Measurements from ENCODE around the gene CDH4. TPM values are rescaled to one million over a fixed set of nuclear protein-coding genes. Genes with fewer than 3 reads are reported as not detected.
"Not testable (repeated sequence)": the region's sequence is repeated elsewhere in the genome, so short reads cannot be mapped to it uniquely, and the experiment has no call there.

The CDH4 gene
- total RNA-seq, 1 experiment from 2014 or later, result not detected

DNA sequence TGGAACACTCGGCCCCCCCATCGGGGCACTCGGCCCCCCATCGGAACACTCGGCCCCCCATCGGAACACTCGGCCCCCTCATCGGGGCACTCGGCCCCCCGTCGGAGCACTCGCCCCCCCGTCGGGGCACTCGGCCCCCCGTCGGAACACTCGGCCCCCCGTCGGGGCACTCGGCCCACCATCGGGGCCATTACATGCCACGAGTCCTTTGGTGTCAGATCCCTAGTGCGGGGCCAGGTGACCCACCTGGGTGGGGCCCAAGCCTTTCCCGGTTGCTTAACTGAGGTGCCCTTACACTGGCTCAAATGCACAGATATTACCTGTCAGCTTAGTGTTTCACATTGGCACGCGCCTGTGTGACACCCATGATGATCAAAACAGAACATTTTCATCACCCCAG is 717.7 kb downstream of the CDH4 start:
- Histone ChIP-seq H3K9me3 (ENCODE audit: low read length) (no peaks in the 10 kb centered on the region), H2AFZ (ENCODE audit: low read length) (no peak overlapping the region), H3K27ac (ENCODE audit: low read length) (no peak overlapping the region), H3K4me1 (ENCODE audit: low read length) (no peaks in the 10 kb centered on the region), H4K20me1 (ENCODE audit: insufficient read depth, low read depth, low read length) (no peaks in the 10 kb centered on the region; the same call in 1 of the 2 replicates), H3K4me3 (ENCODE audit: low read length) (no peak overlapping the region), H3K36me3 (ENCODE audit: insufficient read depth, low read length) (no peaks in the 10 kb centered on the region; the same call in 1 of the 2 replicates), H3K9ac (ENCODE audit: low read length) (no peak overlapping the region), H3K4me2 (ENCODE audit: low read depth, low read length, poor library complexity, severe bottlenecking) (no peak overlapping the region), H3K27me3 (ENCODE audit: low read length) (no peaks in the 10 kb centered on the region), H3K79me2 (ENCODE audit: low read length) (no peaks in the 10 kb centered on the region), H3K9me2 (replicated peaks; ENCODE audit: insufficient read depth, low read length) (no peaks in the 10 kb centered on the region)
- no peak for DNase-seq

DNA sequence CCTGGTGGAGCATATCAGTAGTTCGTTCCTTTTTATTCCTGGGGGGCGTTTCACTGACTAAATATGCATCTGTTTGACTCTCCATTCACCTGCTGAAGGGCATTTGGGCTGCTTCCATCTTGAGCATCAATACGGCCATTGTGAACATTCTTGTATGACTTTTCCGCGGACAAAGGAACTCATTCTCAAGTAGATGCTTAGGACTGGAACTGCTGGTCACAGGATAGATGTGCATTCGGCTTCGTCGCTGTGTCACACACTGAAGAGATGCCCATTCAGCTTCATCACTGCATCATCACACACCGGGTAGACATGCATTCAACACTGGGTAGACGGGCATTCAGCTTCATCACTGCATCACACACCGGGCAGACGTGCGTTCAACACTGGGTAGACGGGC is 718.3 kb downstream of the CDH4 start:
- Histone ChIP-seq H3K9me3 (ENCODE audit: low read length) (no peaks in the 10 kb centered on the region), H3K79me2 (ENCODE audit: low read length) (no peaks in the 10 kb centered on the region), H3K4me1 (ENCODE audit: low read length) (no peaks in the 10 kb centered on the region), H3K9ac (ENCODE audit: low read length) (no peak overlapping the region), H3K36me3 (ENCODE audit: insufficient read depth, low read length) (no peaks in the 10 kb centered on the region; the same call in 1 of the 2 replicates), H3K9me2 (replicated peaks; ENCODE audit: insufficient read depth, low read length) (no peaks in the 10 kb centered on the region), H2AFZ (ENCODE audit: low read length) (no peak overlapping the region), H4K20me1 (ENCODE audit: insufficient read depth, low read depth, low read length) (no peaks in the 10 kb centered on the region; the same call in 1 of the 2 replicates), H3K4me2 (ENCODE audit: low read depth, low read length, poor library complexity, severe bottlenecking) (no peak overlapping the region), H3K27ac (ENCODE audit: low read length) (no peak overlapping the region), H3K4me3 (ENCODE audit: low read length) (no peak overlapping the region), H3K27me3 (ENCODE audit: low read length) (no peaks in the 10 kb centered on the region)
- DNase-seq, result no peak

DNA sequence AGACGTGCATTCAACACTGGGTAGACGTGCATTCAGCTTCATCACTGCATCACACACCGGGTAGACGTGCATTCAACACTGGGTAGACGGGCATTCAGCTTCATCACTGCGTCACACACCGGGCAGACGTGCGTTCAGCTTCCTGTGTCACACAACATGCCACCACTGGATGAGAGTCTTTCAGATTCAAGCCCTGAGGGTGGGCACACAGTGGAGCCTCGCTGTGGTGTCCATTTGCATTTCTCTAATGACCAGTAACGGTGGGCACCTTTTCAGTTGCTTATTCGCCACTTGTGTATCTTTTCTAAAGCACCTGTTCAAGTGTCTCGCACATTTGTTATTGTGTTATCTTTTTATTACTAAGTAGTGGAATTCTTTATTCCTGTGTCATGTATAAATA is 719.5 kb downstream of the CDH4 start:
- H3K4me1 ChIP-seq (ENCODE audit: low read length); H3K36me3 ChIP-seq (ENCODE audit: insufficient read depth, low read length); H4K20me1 ChIP-seq (ENCODE audit: insufficient read depth, low read depth, low read length); H3K9ac ChIP-seq (ENCODE audit: low read length); DNase-seq; H3K9me2 ChIP-seq (replicated peaks; ENCODE audit: insufficient read depth, low read length); H3K4me2 ChIP-seq (ENCODE audit: low read depth, low read length, poor library complexity, severe bottlenecking); H3K9me3 ChIP-seq (ENCODE audit: low read length); H2AFZ ChIP-seq (ENCODE audit: low read length); H3K27me3 ChIP-seq (ENCODE audit: low read length); H3K4me3 ChIP-seq (ENCODE audit: low read length); H3K79me2 ChIP-seq (ENCODE audit: low read length); H3K27ac ChIP-seq (ENCODE audit: low read length): not testable (repeated sequence)

DNA sequence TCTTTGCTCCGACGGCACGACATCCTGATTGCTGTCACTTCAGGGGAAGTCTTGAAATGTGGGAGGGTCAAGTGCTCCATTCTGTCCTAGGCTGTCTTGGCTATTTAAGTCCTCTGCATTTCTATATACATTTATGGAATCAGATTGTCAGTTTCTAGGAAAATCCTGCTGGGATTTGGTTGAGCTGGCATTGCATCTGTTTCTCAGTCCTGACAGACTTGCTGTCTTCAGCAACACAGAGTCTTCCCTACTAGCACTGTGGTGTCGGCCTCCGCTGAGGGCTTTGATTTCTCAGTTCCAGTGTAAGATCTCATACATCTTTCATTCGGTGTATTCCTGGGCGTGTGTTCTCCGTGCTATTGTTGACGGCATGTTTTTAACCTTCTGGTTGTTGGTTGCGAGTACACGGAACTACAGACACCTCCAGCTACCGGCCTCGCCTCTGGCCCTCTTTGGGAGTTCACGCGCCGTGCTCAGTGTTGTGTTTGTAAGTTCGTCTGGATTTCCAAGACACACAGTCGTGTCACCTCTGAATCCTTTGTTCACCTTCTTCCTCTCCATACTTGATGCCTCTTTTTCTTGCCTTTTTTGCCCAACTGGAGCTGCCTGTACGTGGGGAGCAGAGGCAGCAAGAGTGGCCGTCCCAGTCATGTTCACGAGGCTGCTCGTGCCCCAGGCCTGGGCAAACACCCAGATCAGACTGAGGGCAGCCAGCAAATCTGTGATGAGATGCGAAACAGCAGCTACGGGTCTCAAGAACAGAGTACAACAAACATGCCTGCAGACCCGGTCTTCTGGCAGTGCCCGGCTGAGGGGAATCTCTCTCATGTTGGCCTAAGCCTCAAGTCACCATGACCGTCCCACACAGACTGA is 720.8 kb downstream of the CDH4 start:
- Histone ChIP-seq H3K4me2 (ENCODE audit: low read depth, low read length, poor library complexity, severe bottlenecking) (no peak overlapping the region), H3K79me2 (ENCODE audit: low read length) (no peaks in the 10 kb centered on the region; the same call in 1 of the 2 replicates), H3K4me1 (ENCODE audit: low read length) (no peaks in the 10 kb centered on the region), H4K20me1 (ENCODE audit: insufficient read depth, low read depth, low read length) (peaks cover 3% of the 10 kb centered on the region; the same call in 1 of the 2 replicates), H3K27ac (ENCODE audit: low read length) (no peak overlapping the region), H3K4me3 (ENCODE audit: low read length) (no peak overlapping the region), H3K9ac (ENCODE audit: low read length) (no peak overlapping the region), H3K36me3 (ENCODE audit: insufficient read depth, low read length) (no peaks in the 10 kb centered on the region; the same call in 1 of the 2 replicates), H2AFZ (ENCODE audit: low read length) (no peak overlapping the region), H3K27me3 (ENCODE audit: low read length) (no peaks in the 10 kb centered on the region), H3K9me3 (ENCODE audit: low read length) (no peaks in the 10 kb centered on the region), H3K9me2 (replicated peaks; ENCODE audit: insufficient read depth, low read length) (no peaks in the 10 kb centered on the region)
- no peak for DNase-seq

DNA sequence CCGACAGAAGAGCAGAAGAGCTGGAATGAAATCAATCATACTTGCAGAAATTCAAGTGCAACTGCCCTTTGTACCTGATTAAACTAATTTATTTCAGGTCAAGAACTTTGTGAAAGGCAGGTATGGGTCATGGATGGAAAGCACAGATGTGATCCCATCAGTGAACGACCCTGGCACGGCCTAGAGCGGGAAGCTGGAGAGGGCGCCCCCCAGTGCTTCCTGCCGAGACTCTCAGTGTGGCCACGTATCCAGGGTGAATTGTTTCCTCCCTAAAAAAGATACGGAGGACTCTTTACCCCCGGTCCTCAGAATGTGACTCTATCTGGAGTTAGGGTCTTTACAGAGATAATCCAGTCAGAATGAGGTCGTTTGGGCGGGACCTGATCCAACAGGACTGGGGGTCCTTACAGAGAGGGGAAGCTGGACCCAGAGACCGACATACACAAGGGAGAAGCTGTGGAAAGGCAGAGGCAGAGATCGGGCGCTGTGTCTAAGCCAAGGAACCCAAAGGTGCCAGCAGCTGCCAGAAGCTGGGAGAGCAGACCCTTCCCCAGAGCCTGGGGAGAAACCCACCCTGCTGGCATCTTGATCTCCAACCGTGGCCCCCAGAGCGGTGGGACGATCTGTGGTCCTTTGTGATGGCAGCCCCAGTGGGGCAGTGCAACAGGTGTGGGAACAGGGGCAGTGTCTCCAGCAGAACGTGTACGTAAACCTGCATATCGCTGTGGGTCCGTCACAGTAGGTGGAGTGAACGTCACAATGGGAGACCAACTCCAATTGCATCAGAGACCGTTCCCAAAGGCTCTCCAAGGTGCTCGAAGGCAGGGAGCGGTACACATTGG is 721.7 kb downstream of the CDH4 start:
- no peaks in the 10 kb centered on the region; the same call in 1 of the 2 replicates for H3K79me2 ChIP-seq (ENCODE audit: low read length)
- no peaks in the 10 kb centered on the region; the same call in 1 of the 2 replicates for H3K36me3 ChIP-seq (ENCODE audit: insufficient read depth, low read length)
- no peak overlapping the region for H3K4me2 ChIP-seq (ENCODE audit: low read depth, low read length, poor library complexity, severe bottlenecking)
- no peak overlapping the region for H3K9ac ChIP-seq (ENCODE audit: low read length)
- H3K9me2 ChIP-seq (replicated peaks; ENCODE audit: insufficient read depth, low read length), result no peaks in the 10 kb centered on the region
- no peak overlapping the region for H3K27ac ChIP-seq (ENCODE audit: low read length)
- H2AFZ ChIP-seq (ENCODE audit: low read length), result no peak overlapping the region
- no peak overlapping the region for H3K4me3 ChIP-seq (ENCODE audit: low read length)
- no peaks in the 10 kb centered on the region for H3K27me3 ChIP-seq (ENCODE audit: low read length)
- H3K4me1 ChIP-seq (ENCODE audit: low read length), result no peaks in the 10 kb centered on the region
- no peaks in the 10 kb centered on the region for H3K9me3 ChIP-seq (ENCODE audit: low read length)
- peaks cover 3% of the 10 kb centered on the region; the same call in 1 of the 2 replicates for H4K20me1 ChIP-seq (ENCODE audit: insufficient read depth, low read depth, low read length)
- DNase-seq, result no peak

DNA sequence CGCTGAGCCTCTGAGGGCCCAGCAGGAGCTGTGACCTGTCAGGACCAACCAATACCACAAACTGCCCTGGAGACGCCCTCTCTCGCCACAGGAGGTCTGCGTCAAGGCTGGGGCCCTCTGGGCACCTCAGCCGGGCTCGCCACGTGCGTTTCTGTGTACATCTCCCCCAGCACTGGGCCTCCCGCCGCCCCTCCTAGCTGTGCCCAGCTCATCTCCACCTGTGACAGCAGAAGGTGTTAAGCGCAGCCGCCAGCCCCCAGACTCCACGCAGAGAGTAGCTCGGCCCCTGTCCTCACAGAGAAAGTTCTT is 722.2 kb downstream of the CDH4 start:
- Histone ChIP-seq H3K4me3 (ENCODE audit: low read length) (no peak overlapping the region), H3K27me3 (ENCODE audit: low read length) (no peaks in the 10 kb centered on the region), H3K4me1 (ENCODE audit: low read length) (no peaks in the 10 kb centered on the region), H3K9ac (ENCODE audit: low read length) (no peak overlapping the region), H3K36me3 (ENCODE audit: insufficient read depth, low read length) (no peaks in the 10 kb centered on the region; the same call in 1 of the 2 replicates), H3K4me2 (ENCODE audit: low read depth, low read length, poor library complexity, severe bottlenecking) (no peak overlapping the region), H3K9me2 (replicated peaks; ENCODE audit: insufficient read depth, low read length) (no peaks in the 10 kb centered on the region), H2AFZ (ENCODE audit: low read length) (no peak overlapping the region), H3K27ac (ENCODE audit: low read length) (no peak overlapping the region), H3K79me2 (ENCODE audit: low read length) (peaks cover 3% of the 10 kb centered on the region; the same call in 1 of the 2 replicates), H3K9me3 (ENCODE audit: low read length) (no peaks in the 10 kb centered on the region), H4K20me1 (ENCODE audit: insufficient read depth, low read depth, low read length) (peaks cover 3% of the 10 kb centered on the region; the same call in 1 of the 2 replicates)
- DNase-seq, result no peak

DNA sequence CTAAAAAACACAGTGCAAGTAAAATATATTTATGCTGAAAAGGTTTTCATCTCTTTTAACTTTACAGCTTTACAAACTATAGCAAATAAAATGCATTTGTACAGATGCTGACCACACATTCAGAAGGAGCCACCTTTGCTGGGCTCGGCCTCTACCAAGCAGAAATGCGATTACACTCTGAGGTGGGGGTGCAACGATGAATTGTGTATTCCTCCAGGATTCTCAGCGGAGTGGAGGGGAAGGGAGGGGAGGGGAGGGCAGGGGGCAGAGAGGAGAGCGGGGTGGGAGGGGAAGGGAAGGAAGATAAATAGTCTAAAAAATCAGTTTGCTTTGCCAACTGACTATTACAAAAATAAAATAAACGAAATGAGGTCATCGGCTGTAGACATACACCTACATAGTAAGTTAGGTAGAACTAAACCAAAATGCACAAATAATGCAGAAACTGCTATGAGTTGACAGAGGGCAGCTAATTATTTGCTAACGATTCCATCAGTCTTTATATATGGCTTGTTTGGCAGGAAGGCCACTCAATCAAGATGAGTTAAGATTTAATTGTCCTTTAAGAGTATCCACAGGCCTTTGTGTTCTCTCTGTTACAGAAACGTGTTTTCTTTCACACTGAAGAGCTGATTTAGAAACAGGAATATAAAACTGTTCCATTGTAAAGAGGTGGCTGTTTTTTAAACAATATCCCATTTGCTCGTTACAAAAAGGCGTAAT is 723.5 kb downstream of the CDH4 start:
- peaks cover 7% of the 10 kb centered on the region; the same call in 1 of the 2 replicates for H4K20me1 ChIP-seq (ENCODE audit: insufficient read depth, low read depth, low read length)

More for the DNA sequence above, 723.5 kb downstream of the CDH4 start:
- H3K27ac ChIP-seq (ENCODE audit: low read length), result no peak overlapping the region
- no peak for DNase-seq
- H3K4me1 ChIP-seq (ENCODE audit: low read length), result no peaks in the 10 kb centered on the region
- no peaks in the 10 kb centered on the region for H3K9me3 ChIP-seq (ENCODE audit: low read length)
- H3K9ac ChIP-seq (ENCODE audit: low read length), result no peak overlapping the region
- no peaks in the 10 kb centered on the region for H3K9me2 ChIP-seq (replicated peaks; ENCODE audit: insufficient read depth, low read length)
- H3K27me3 ChIP-seq (ENCODE audit: low read length), result no peaks in the 10 kb centered on the region
- H3K79me2 ChIP-seq (ENCODE audit: low read length), result peaks cover 3% of the 10 kb centered on the region; the same call in 1 of the 2 replicates
- no peaks in the 10 kb centered on the region; the same call in 1 of the 2 replicates for H3K36me3 ChIP-seq (ENCODE audit: insufficient read depth, low read length)
- H3K4me3 ChIP-seq (ENCODE audit: low read length), result no peak overlapping the region
- no peak overlapping the region for H3K4me2 ChIP-seq (ENCODE audit: low read depth, low read length, poor library complexity, severe bottlenecking)
- no peak overlapping the region for H2AFZ ChIP-seq (ENCODE audit: low read length)

Measured in Karpas-422 (cell line).